Measurements from ENCODE around the gene MAPK12. TPM values are rescaled to one million over a fixed set of nuclear protein-coding genes. Genes with fewer than 3 reads are reported as not detected.

Gene MAPK12
- total RNA-seq, 2 donors from 2014 or later = 46.5 to 57.0 TPM

DNA sequence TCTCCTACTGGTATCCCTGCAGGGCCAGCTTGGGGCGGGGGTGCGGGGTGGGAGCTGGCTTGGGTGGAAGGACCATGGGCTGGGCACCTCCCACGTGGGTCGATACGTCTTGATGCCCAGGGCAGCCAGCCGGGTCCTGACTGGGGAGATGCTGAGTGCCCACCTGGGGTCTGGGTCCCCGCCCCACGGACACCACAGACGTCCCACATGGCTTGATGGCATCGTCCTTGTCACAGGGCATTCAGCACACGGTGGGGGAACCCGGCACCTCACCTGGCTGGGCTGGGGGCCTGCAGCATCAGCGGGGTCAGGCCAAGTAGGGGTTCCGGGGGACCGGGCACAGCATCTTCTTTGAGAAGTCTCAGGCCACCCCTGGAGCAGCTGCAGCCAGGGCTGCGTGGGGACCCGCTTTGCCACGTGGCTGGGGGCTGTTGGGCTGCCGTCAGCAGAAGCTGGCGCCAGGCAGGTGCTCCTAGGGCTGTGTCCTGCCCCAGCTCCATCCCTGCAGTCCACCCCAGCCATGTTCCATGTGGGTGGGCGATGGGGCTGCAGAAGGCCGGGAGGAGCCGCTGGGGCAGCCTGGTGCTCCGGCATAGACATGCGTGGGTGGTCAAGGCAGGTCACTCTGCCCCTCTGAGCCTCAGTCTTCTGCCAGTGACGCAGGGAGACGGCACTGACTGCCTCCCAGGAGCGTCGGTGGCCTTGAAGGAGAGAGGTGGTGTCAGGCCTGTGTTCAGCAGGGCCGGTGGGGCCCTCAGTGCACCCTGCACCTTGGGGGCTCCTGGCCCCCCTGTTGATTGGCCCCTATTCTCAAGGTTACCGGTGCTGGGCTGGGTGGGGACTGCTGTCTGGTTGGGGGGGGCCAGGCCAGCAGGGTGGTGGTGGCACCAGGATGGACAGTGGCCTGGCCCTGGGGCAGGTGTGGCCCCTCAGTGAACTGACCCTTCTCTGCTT lies 52.3 kb downstream of the MAPK12 start:
- Histone ChIP-seq H3K27me3 (ENCODE audit: control insufficient read depth, insufficient read depth, low read length, poor library complexity, severe bottlenecking) (no peaks in the 10 kb centered on the region), H3K4me3 (ENCODE audit: low read length) (no peak overlapping the region), H3K27ac (ENCODE audit: low read depth, low read length) (no peak overlapping the region), H3K9ac (ENCODE audit: extremely low read depth, low read length, poor library complexity, severe bottlenecking) (no peak overlapping the region), H3K36me3 (ENCODE audit: control insufficient read depth, insufficient read depth, low read length) (peaks cover 53% of the 10 kb centered on the region), H3K4me1 (ENCODE audit: control insufficient read depth, insufficient read depth, low read length) (no peaks in the 10 kb centered on the region), H3K9me3 (ENCODE audit: control insufficient read depth, low read length) (peaks cover 7% of the 10 kb centered on the region)
- Mint-ChIP-seq H3K36me3 (ENCODE audit: low read depth) (peaks cover 51% of the 10 kb centered on the region), H3K4me3 (no peak overlapping the region), H3K4me1 (no peaks in the 10 kb centered on the region), H3K9me3 (no peaks in the 10 kb centered on the region), H3K27me3 (ENCODE audit: insufficient read depth) (no peaks in the 10 kb centered on the region), H3K27ac (no peak overlapping the region)
- no peak for DNase-seq
- no peak for TF ChIP-seq CTCF (conservative IDR thresholded peaks at IDR 0.05)
- WGBS, 2 experiments (ENCODE audit: insufficient coverage in 1 of 2, insufficient read length in 1 of 2) = 92 to 94% methylated on average over 17 to 31 of the region's 31 CpGs

- Histone ChIP-seq H3K9ac (ENCODE audit: extremely low read depth, low read length, poor library complexity, severe bottlenecking) (no peak overlapping the region), H3K27me3 (ENCODE audit: control insufficient read depth, insufficient read depth, low read length, poor library complexity, severe bottlenecking) (no peaks in the 10 kb centered on the region), H3K36me3 (ENCODE audit: control insufficient read depth, insufficient read depth, low read length) (peaks cover 52% of the 10 kb centered on the region), H3K9me3 (ENCODE audit: control insufficient read depth, low read length) (peaks cover 8% of the 10 kb centered on the region), H3K4me3 (ENCODE audit: low read length) (no peak overlapping the region), H3K27ac (ENCODE audit: low read depth, low read length) (no peak overlapping the region), H3K4me1 (ENCODE audit: control insufficient read depth, insufficient read depth, low read length) (no peaks in the 10 kb centered on the region)
- Mint-ChIP-seq H3K27ac (no peak overlapping the region), H3K4me1 (no peaks in the 10 kb centered on the region), H3K4me3 (no peak overlapping the region), H3K36me3 (ENCODE audit: low read depth) (peaks cover 51% of the 10 kb centered on the region), H3K27me3 (ENCODE audit: insufficient read depth) (no peaks in the 10 kb centered on the region), H3K9me3 (no peaks in the 10 kb centered on the region)
- no peak for DNase-seq
- WGBS, 2 experiments (ENCODE audit: insufficient coverage in 1 of 2, insufficient read length in 1 of 2) = 93 to 95% methylated on average over 18 to 22 of the region's 22 CpGs
- TF ChIP-seq CTCF (conservative IDR thresholded peaks at IDR 0.05) = no peak
Measured at GRCh38 chr22:50208430-50208938, 53.0 kb downstream of the MAPK12 start.

DNA sequence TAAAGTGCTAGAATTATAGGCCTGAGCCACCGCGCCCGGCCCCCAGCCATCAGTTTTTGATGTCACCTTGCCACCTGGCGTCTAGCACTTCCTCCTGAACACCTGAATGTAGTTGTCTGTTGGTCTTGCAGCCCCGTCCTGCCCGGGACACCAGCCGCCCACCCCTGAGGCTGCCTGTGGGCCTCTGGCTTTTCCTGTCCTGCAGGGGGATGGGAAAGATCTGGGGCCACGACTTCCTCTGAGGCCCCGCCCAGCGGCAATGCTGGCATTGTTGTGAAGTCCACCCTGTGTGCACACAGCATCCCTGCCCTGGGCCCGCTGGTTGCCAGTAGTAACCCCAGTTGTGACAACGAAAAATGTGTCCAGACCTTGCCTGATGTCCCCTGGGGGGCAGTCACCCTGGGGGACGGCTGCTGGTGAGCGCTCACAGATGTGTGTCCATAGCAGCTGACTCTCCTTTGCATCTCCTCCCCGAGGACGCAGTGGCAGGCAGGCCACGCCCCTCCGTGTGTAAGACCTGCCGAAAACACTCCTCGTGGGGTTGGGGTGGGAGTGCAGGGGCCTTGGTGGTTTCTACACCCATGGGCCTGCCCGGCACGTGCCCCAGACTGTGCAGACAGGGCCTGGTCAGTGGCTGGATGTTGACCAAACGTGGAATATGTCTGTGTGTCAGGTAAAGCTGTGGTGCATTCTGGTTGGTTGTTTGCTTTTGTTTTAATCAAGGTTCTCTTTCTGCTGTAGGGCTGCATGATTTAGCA lies 53.9 kb downstream of the MAPK12 start:
- H3K4me1 Mint-ChIP-seq = no peaks in the 10 kb centered on the region
- WGBS, 2 experiments (ENCODE audit: insufficient coverage in 1 of 2, insufficient read length in 1 of 2) = 87 to 94% methylated on average over 15 to 23 of the region's 23 CpGs
- Histone ChIP-seq H3K4me3 (ENCODE audit: low read length) (no peak overlapping the region), H3K9ac (ENCODE audit: extremely low read depth, low read length, poor library complexity, severe bottlenecking) (no peak overlapping the region), H3K27ac (ENCODE audit: low read depth, low read length) (no peak overlapping the region), H3K27me3 (ENCODE audit: control insufficient read depth, insufficient read depth, low read length, poor library complexity, severe bottlenecking) (no peaks in the 10 kb centered on the region), H3K9me3 (ENCODE audit: control insufficient read depth, low read length) (peaks cover 10% of the 10 kb centered on the region), H3K4me1 (ENCODE audit: control insufficient read depth, insufficient read depth, low read length) (no peaks in the 10 kb centered on the region), H3K36me3 (ENCODE audit: control insufficient read depth, insufficient read depth, low read length) (peaks cover 52% of the 10 kb centered on the region)
- peaks cover 3% of the 10 kb centered on the region for H3K9me3 Mint-ChIP-seq
- H3K36me3 Mint-ChIP-seq (ENCODE audit: low read depth) = peaks cover 48% of the 10 kb centered on the region
- H3K4me3 Mint-ChIP-seq = no peak overlapping the region
- no peak for TF ChIP-seq CTCF (conservative IDR thresholded peaks at IDR 0.05)
- H3K27me3 Mint-ChIP-seq (ENCODE audit: insufficient read depth) = no peaks in the 10 kb centered on the region
- no peak for DNase-seq
- H3K27ac Mint-ChIP-seq = no peak overlapping the region
